IMR-90 (cell line): Measurements from ENCODE around the gene TEX261. TPM values are rescaled to one million over a fixed set of nuclear protein-coding genes. Genes with fewer than 3 reads are reported as not detected.

ENCODE experiments used
- ATAC-seq: fragments of 200-7000 bp; cut with Tn5 transposase; 2 replicates; pipeline ENCODE4 v1.9.1; 2020; ENCODE audit warnings: low read depth, mild to moderate bottlenecking, moderate library complexity
- BruUV-seq: library from RNA; stranded (reverse); fragments of 400-500 nt; replicated peaks from 2 replicates; lab custom pipeline; 2021; lab: Mats Ljungman, UMichigan
- CTCF ChIA-PET: fragments of 300-600 bp; formaldehyde crosslinking; extraction: SDS; loops from one replicate; lab custom pipeline; 2021; ENCODE audit warnings: antibody characterized with exemption; lab: Yijun Ruan, JAX
- POLR2A ChIA-PET: fragments of 300-600 bp; sonication (Branson Sonifier 250); formaldehyde crosslinking; loops from one replicate; lab custom pipeline; 2022; ENCODE audit warnings: antibody characterized with exemption; ENCODE audit not compliant: unreplicated experiment; lab: Charles Lee
- DNase-seq: peaks from one replicate; pipeline ENCODE4 v3.0.0; 2013
- H2AFZ ChIP-seq: replicated peaks from 2 replicates; pipeline ENCODE3; 2013; ENCODE audit warnings: low read length, mild to moderate bottlenecking; ENCODE audit not compliant: poor library complexity
- H2AK5ac ChIP-seq: 2 replicates; pipeline ENCODE4 v1.6.1; 2013; ENCODE audit warnings: low read depth, low read length, inconsistent platforms
- H2AK9ac ChIP-seq: replicated peaks from 2 replicates; pipeline ENCODE3; 2013; ENCODE audit warnings: mild to moderate bottlenecking, low read depth, low read length, moderate library complexity; ENCODE audit not compliant: poor library complexity
- H2BK120ac ChIP-seq: 2 replicates; pipeline ENCODE4 v1.6.1; 2013; ENCODE audit warnings: low read depth, low read length, inconsistent platforms
- H2BK15ac ChIP-seq: 3 replicates; pipeline ENCODE4 v1.6.1; 2013; ENCODE audit warnings: low read depth, low read length, inconsistent platforms
- H2BK20ac ChIP-seq: 2 replicates; pipeline ENCODE4 v1.6.1; 2013; ENCODE audit warnings: low read depth, mild to moderate bottlenecking, inconsistent platforms, low read length, moderate library complexity
- H2BK5ac ChIP-seq: 2 replicates; pipeline ENCODE4 v1.6.1; 2013; ENCODE audit warnings: mild to moderate bottlenecking, low read depth, low read length, inconsistent platforms; ENCODE audit not compliant: poor library complexity, severe bottlenecking
- H3K14ac ChIP-seq: replicated peaks from 2 replicates; pipeline ENCODE4 v1.6.1; 2013; ENCODE audit warnings: low read depth, low read length, inconsistent platforms
- H3K18ac ChIP-seq: 2 replicates; pipeline ENCODE4 v1.6.1; 2013; ENCODE audit warnings: low read depth, low read length, control low read depth
- H3K23ac ChIP-seq: 2 replicates; pipeline ENCODE4 v1.6.1; 2013; ENCODE audit warnings: low read depth, low read length, inconsistent platforms
- H3K27ac ChIP-seq: 2 replicates; pipeline ENCODE4 v1.5.1; 2013; ENCODE audit warnings: mild to moderate bottlenecking, control low read depth, low read length; ENCODE audit not compliant: insufficient read depth
- H3K27me3 ChIP-seq: 2 replicates; pipeline ENCODE4 v1.6.1; 2013; ENCODE audit warnings: low read length; ENCODE audit not compliant: control insufficient read depth, insufficient read depth
- H3K36me3 ChIP-seq: 2 replicates; pipeline ENCODE4 v1.6.1; 2013; ENCODE audit warnings: low read length, mixed read lengths; ENCODE audit not compliant: control insufficient read depth, insufficient read depth
- H3K4ac ChIP-seq: 2 replicates; pipeline ENCODE4 v1.6.1; 2013; ENCODE audit warnings: low read depth, low read length, inconsistent platforms
- H3K4me1 ChIP-seq: 2 replicates; pipeline ENCODE4 v1.6.1; 2013; ENCODE audit warnings: low read length, mixed read lengths; ENCODE audit not compliant: control insufficient read depth, insufficient read depth
- H3K4me2 ChIP-seq: 2 replicates; pipeline ENCODE4 v1.6.1; 2013; ENCODE audit warnings: low read depth, mild to moderate bottlenecking, control low read depth, low read length, moderate library complexity
- H3K4me3 ChIP-seq: 2 replicates; pipeline ENCODE4 v1.5.1; 2013; ENCODE audit warnings: low read depth, mild to moderate bottlenecking, control low read depth, low read length, moderate library complexity; ENCODE audit not compliant: insufficient read depth
- H3K56ac ChIP-seq: 2 replicates; pipeline ENCODE4 v1.6.1; 2013; ENCODE audit warnings: low read length, inconsistent platforms; ENCODE audit not compliant: insufficient read depth; ENCODE audit errors: extremely low read depth
- H3K79me1 ChIP-seq, 2 experiments: 2 replicates each; pipeline ENCODE4 v1.6.1; 2013; ENCODE audit warnings: low read length in 2 of 2, inconsistent platforms in 1 of 2, low read depth in 1 of 2
- H3K9ac ChIP-seq: 2 replicates; pipeline ENCODE4 v1.6.1; 2013; ENCODE audit warnings: low read depth, low read length, control low read depth
- H3K9me1 ChIP-seq: 2 replicates; pipeline ENCODE4 v1.6.1; 2013; ENCODE audit warnings: low read length, inconsistent platforms; ENCODE audit not compliant: insufficient read depth
- H3K9me3 ChIP-seq: 2 replicates; pipeline ENCODE4 v1.6.1; 2013; ENCODE audit warnings: low read length; ENCODE audit not compliant: control insufficient read depth, insufficient read depth
- H4K20me1 ChIP-seq: 2 replicates; pipeline ENCODE4 v1.6.1; 2013; ENCODE audit warnings: low read length, inconsistent platforms; ENCODE audit not compliant: insufficient read depth
- H4K5ac ChIP-seq: 2 replicates; pipeline ENCODE4 v1.6.1; 2013; ENCODE audit warnings: mild to moderate bottlenecking, low read depth, low read length, control low read depth
- H4K8ac ChIP-seq, 2 experiments: 2 replicates each; pipeline ENCODE4 v1.6.1; 2013; ENCODE audit warnings: low read depth in 2 of 2, low read length in 2 of 2, control low read depth in 1 of 2, inconsistent platforms in 1 of 2
- H4K91ac ChIP-seq: 2 replicates; pipeline ENCODE4 v1.6.1; 2013; ENCODE audit warnings: low read depth, low read length, inconsistent platforms; ENCODE audit not compliant: insufficient read depth
- BHLHE40 ChIP-seq: fragments of 150-350 bp; IDR thresholded peaks from 2 replicates; pipeline ENCODE4 v1.6.1; 2016; ENCODE audit warnings: mild to moderate bottlenecking, low read depth, low read length
- CEBPB ChIP-seq: IDR thresholded peaks from 2 replicates; pipeline ENCODE4 v1.6.1; 2012; ENCODE audit warnings: low read depth, low read length, improper control_type of control experiment
- CHD1 ChIP-seq: IDR thresholded peaks from 2 replicates; pipeline ENCODE4 v1.6.1; 2012; ENCODE audit warnings: low read depth, low read length, improper control_type of control experiment
- FOS ChIP-seq: fragments of 150-350 bp; IDR thresholded peaks from 2 replicates; pipeline ENCODE4 v1.6.1; 2016; ENCODE audit warnings: low read depth, low read length
- MAFK ChIP-seq: IDR thresholded peaks from 2 replicates; pipeline ENCODE4 v1.6.1; 2012; ENCODE audit warnings: low read depth, low read length, improper control_type of control experiment
- MAZ ChIP-seq: IDR thresholded peaks from 2 replicates; pipeline ENCODE4 v1.6.1; 2012; ENCODE audit warnings: low read depth, mild to moderate bottlenecking, low read length, improper control_type of control experiment, moderate library complexity, borderline replicate concordance
- MXI1 ChIP-seq: IDR thresholded peaks from 2 replicates; pipeline ENCODE4 v1.6.1; 2012; ENCODE audit warnings: low read depth, mild to moderate bottlenecking, low read length, moderate library complexity, borderline replicate concordance
- NFE2L2 ChIP-seq: fragments of 150-350 bp; IDR thresholded peaks from 2 replicates; pipeline ENCODE4 v1.6.1; 2016; ENCODE audit warnings: low read depth, mild to moderate bottlenecking, low read length
- POLR2A ChIP-seq: IDR thresholded peaks from 2 replicates; pipeline ENCODE4 v1.6.1; 2012; ENCODE audit warnings: mild to moderate bottlenecking, low read depth, low read length
- RAD21 ChIP-seq: IDR thresholded peaks from 2 replicates; pipeline ENCODE4 v1.6.1; 2012; ENCODE audit warnings: low read length, improper control_type of control experiment
- RCOR1 ChIP-seq: IDR thresholded peaks from 2 replicates; pipeline ENCODE4 v1.6.1; 2012; ENCODE audit warnings: mild to moderate bottlenecking, low read length, improper control_type of control experiment; ENCODE audit not compliant: insufficient replicate concordance
- RFX5 ChIP-seq: IDR thresholded peaks from 2 replicates; pipeline ENCODE4 v1.8.0; 2012; ENCODE audit warnings: low read depth, mild to moderate bottlenecking, low read length, moderate library complexity
- SMC3 ChIP-seq: fragments of 150-350 bp; IDR thresholded peaks from 2 replicates; pipeline ENCODE4 v1.6.1; 2016; ENCODE audit warnings: low read depth, mild to moderate bottlenecking, antibody characterized with exemption, low read length, moderate library complexity
- WGBS, 2 experiments: methylation state at CpG; one replicate each; pipeline versions ENCODE4 v1.1.5 to v1.1.7; 2013; ENCODE audit warnings: missing lambda C conversion rate in 2 of 2; ENCODE audit not compliant: insufficient read length in 1 of 2; ENCODE audit errors: extremely low coverage in 2 of 2; 5-methylcytosine and 5-hydroxymethylcytosine counted together
- dilution Hi-C: fragments of 300-500 bp; cut with HindIII; formaldehyde crosslinking; loops from one replicate; pipeline ENCODE4 v1.14.3; 2018; ENCODE audit warnings: low sequenced_read_pairs; ENCODE audit not compliant: unreplicated experiment
- in situ Hi-C: fragments of 300-500 bp; cut with MboI; formaldehyde crosslinking; loops from 3 replicates; pipeline ENCODE4 v1.14.3; 2019; ENCODE audit warnings: low sequenced_read_pairs, inconsistent platforms, mixed read lengths
- intact Hi-C: fragments of 100-400 bp; cut with micrococcal nuclease; formaldehyde crosslinking; loops from 2 replicates; pipeline ENCODE4 v1.10.0; 2022
- polyA plus RNA-seq, 3 experiments: library from polyadenylated mRNA; depleted of rRNA; stranded (reverse); fragments of >200 nt; gene quantifications; 2 replicates each; pipeline ENCODE4 v1.2.3, GENCODE V29; 2012; ENCODE audit warnings: low replicate concordance in 1 of 3
- total RNA-seq: library from RNA; depleted of rRNA; stranded (reverse); fragments of >200 nt; gene quantifications from 2 replicates; pipeline ENCODE4 v1.2.3, GENCODE V29; 2012
- TF ChIP-seq, protein P1 (sequence below): fragments of 150-350 bp; IDR thresholded peaks from 2 replicates; pipeline ENCODE4 v1.6.1; 2017; ENCODE audit warnings: mild to moderate bottlenecking, antibody characterized with exemption, low read length, low read depth
- TF ChIP-seq, protein P2 (sequence below): fragments of 150-350 bp; IDR thresholded peaks from 2 replicates; pipeline ENCODE4 v1.6.1; 2016; ENCODE audit warnings: low read depth, mild to moderate bottlenecking, low read length, moderate library complexity, borderline replicate concordance
- TF ChIP-seq, protein P3 (sequence below): conservative IDR thresholded peaks from 2 replicates; pipeline ENCODE4 v1.5.1; 2012; ENCODE audit warnings: mild to moderate bottlenecking, low read depth, low read length, improper control_type of control experiment

The TEX261 gene
- total and polyA plus RNA-seq, 2 of the 4 experiments (the other 2 are of a cell fraction) = 26.3 to 69.8 TPM

DNA sequence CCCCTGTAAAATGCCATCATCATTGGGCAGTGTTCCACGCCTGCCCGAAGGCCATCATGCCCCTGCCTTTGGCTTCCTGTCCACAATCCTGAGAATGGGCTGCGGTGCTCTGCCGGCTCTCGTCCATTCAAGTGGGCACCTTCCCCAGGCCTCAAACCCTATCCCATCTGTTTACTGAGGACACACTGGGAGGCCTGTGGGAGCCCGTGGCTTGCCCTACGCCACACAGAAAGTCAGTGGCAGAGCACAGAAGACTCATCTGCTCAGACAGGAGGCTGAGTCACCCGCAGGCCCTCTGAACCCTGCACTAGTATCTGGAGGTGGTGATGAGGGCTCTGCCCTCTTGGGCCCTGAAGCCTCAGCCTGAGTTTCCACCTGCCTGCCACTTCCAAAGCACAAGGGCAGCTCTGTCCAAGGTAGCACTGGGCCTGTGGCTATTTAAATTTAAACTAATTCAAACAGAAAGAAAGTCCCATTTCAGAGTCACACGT, 35.4 kb downstream of the TEX261 start:
- no peaks in the 10 kb centered on the region for H3K79me1 ChIP-seq
- H4K5ac ChIP-seq = no peak overlapping the region
- H3K9ac ChIP-seq = no peak overlapping the region
- no peak overlapping the region for H2AFZ ChIP-seq
- H4K8ac ChIP-seq = no peak overlapping the region
- no peak overlapping the region for H3K18ac ChIP-seq
- H2AK5ac ChIP-seq = no peak overlapping the region
- H3K4me1 ChIP-seq = no peaks in the 10 kb centered on the region
- ATAC-seq (no peak; the same call in 1 of the 2 replicates), DNase-seq (no peak)
- H4K91ac ChIP-seq = no peak overlapping the region
- dilution Hi-C loops = no loop called here
- no peak overlapping the region for H3K27ac ChIP-seq
- no peaks in the 10 kb centered on the region; the same call in 1 of the 2 replicates for H4K20me1 ChIP-seq
- POLR2A ChIA-PET = no interaction called here
- no TSS peak for BruUV-seq
- no peaks in the 10 kb centered on the region for H3K9me3 ChIP-seq
- H3K4me2 ChIP-seq = no peak overlapping the region
- no peak overlapping the region for H3K4ac ChIP-seq
- no peak overlapping the region for H2BK20ac ChIP-seq
- no peak overlapping the region for H2BK5ac ChIP-seq
- H3K4me3 ChIP-seq = no peak overlapping the region
- no peak overlapping the region for H3K56ac ChIP-seq
- H2AK9ac ChIP-seq = no peak overlapping the region
- in situ Hi-C loops = no loop called here
- 100% methylated on average over 1 of the region's 9 CpGs; no CpG with 5 or more reads in 1 of the 2 experiments for WGBS, 2 experiments
- H3K9me1 ChIP-seq = no peaks in the 10 kb centered on the region
- no peak overlapping the region for H2BK15ac ChIP-seq
- no peak overlapping the region for H3K14ac ChIP-seq
- no peak overlapping the region for H2BK120ac ChIP-seq
- TF ChIP-seq, protein P1, sequence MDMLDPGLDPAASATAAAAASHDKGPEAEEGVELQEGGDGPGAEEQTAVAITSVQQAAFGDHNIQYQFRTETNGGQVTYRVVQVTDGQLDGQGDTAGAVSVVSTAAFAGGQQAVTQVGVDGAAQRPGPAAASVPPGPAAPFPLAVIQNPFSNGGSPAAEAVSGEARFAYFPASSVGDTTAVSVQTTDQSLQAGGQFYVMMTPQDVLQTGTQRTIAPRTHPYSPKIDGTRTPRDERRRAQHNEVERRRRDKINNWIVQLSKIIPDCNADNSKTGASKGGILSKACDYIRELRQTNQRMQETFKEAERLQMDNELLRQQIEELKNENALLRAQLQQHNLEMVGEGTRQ = no peak
- TF ChIP-seq SMC3 (no peak), FOS (no peak), NFE2L2 (no peak), RAD21 (no peak), POLR2A (no peak), MAZ (no peak), RFX5 (no peak), CHD1 (no peak), CEBPB (no peak), BHLHE40 (no peak), RCOR1 (no peak), MAFK (no peak), MXI1 (no peak)
- TF ChIP-seq, protein P2, sequence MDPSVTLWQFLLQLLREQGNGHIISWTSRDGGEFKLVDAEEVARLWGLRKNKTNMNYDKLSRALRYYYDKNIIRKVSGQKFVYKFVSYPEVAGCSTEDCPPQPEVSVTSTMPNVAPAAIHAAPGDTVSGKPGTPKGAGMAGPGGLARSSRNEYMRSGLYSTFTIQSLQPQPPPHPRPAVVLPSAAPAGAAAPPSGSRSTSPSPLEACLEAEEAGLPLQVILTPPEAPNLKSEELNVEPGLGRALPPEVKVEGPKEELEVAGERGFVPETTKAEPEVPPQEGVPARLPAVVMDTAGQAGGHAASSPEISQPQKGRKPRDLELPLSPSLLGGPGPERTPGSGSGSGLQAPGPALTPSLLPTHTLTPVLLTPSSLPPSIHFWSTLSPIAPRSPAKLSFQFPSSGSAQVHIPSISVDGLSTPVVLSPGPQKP = no peak
- TF ChIP-seq, protein P3, sequence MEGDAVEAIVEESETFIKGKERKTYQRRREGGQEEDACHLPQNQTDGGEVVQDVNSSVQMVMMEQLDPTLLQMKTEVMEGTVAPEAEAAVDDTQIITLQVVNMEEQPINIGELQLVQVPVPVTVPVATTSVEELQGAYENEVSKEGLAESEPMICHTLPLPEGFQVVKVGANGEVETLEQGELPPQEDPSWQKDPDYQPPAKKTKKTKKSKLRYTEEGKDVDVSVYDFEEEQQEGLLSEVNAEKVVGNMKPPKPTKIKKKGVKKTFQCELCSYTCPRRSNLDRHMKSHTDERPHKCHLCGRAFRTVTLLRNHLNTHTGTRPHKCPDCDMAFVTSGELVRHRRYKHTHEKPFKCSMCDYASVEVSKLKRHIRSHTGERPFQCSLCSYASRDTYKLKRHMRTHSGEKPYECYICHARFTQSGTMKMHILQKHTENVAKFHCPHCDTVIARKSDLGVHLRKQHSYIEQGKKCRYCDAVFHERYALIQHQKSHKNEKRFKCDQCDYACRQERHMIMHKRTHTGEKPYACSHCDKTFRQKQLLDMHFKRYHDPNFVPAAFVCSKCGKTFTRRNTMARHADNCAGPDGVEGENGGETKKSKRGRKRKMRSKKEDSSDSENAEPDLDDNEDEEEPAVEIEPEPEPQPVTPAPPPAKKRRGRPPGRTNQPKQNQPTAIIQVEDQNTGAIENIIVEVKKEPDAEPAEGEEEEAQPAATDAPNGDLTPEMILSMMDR = no peak
- intact Hi-C loops = no loop called here
- CTCF ChIA-PET = interaction anchor here (0.6 to 2.3 kb wide), 2 partner anchors 11 to 88 kb away, joined by 3 to 7 read pairs; no protein-coding TSS in a partner anchor
- no peak overlapping the region for H3K23ac ChIP-seq
- peaks cover 10% of the 10 kb centered on the region for H3K27me3 ChIP-seq
- no peaks in the 10 kb centered on the region for H3K36me3 ChIP-seq
